B cell (primary cell): ENCODE data around the gene ECI1. TPM values are rescaled to one million over a fixed set of nuclear protein-coding genes. Genes with fewer than 3 reads are reported as not detected.

Source experiments
- ATAC-seq: fragments of 200-7000 bp; cut with Tn5 transposase; one replicate; pipeline ENCODE4 v1.10.0; 2021; ENCODE audit warnings: low read depth, mild to moderate bottlenecking, moderate number of reproducible peaks, moderate library complexity
- CTCF ChIA-PET: fragments of 350-600 bp; sonication (Branson Sonifier 250); formaldehyde crosslinking; loops from one replicate; lab custom pipeline; 2021; ENCODE audit warnings: antibody characterized with exemption, inconsistent platforms; lab: Charles Lee
- POLR2A ChIA-PET: fragments of 350-600 bp; sonication (Branson Sonifier 250); formaldehyde crosslinking; loops from one replicate; lab custom pipeline; 2021; ENCODE audit warnings: antibody characterized with exemption; lab: Charles Lee
- DNase-seq: peaks from one replicate; pipeline ENCODE4 v3.0.0; 2013
- H2AFZ ChIP-seq: 2 replicates; pipeline ENCODE4 v1.6.1; 2012; ENCODE audit warnings: mild to moderate bottlenecking, low read depth, low read length; ENCODE audit not compliant: insufficient read depth, poor library complexity, severe bottlenecking
- H3K27ac ChIP-seq, 2 donors: 1 replicate in 1 of 2; 2 replicates in 1 of 2; pipeline ENCODE4 v1.5.1; 2012 to 2013; ENCODE audit warnings: low read length in 2 of 2, mild to moderate bottlenecking in 2 of 2, moderate library complexity in 1 of 2
- H3K27me3 ChIP-seq, 4 experiments: fragments of 200-600 bp in 1 of 4; sonication (generic) in 1 of 4; replicated peaks in 1 of 4; 1 replicate in 2 of 4; 2 replicates in 2 of 4; pipeline versions ENCODE4 v1.6.1 to v1.7.0; 2013 to 2016; ENCODE audit warnings: low read length in 3 of 4, mild to moderate bottlenecking in 2 of 4, mixed read lengths in 1 of 4, moderate library complexity in 1 of 4; ENCODE audit not compliant: insufficient read depth in 4 of 4, control insufficient read depth in 3 of 4; ENCODE audit errors: control extremely low read depth in 1 of 4
- H3K36me3 ChIP-seq, 2 experiments: replicated peaks in 1 of 2; 1 replicate in 1 of 2; 2 replicates in 1 of 2; pipeline versions ENCODE4 v1.6.1 to v1.7.1; 2013; ENCODE audit warnings: low read length in 1 of 2; ENCODE audit not compliant: insufficient read depth in 2 of 2, control insufficient read depth in 1 of 2; ENCODE audit errors: control extremely low read depth in 1 of 2, extremely low read depth in 1 of 2
- H3K4me1 ChIP-seq, 2 donors: fragments of 200-600 bp in 1 of 2; sonication (generic) in 1 of 2; 1 replicate in 1 of 2; 2 replicates in 1 of 2; pipeline versions ENCODE4 v1.5.1 to v1.6.1; 2013 to 2017; ENCODE audit warnings: low read length in 2 of 2; ENCODE audit not compliant: control insufficient read depth in 2 of 2, insufficient read depth in 2 of 2
- H3K4me2 ChIP-seq: replicated peaks from 2 replicates; pipeline ENCODE3; 2012; ENCODE audit warnings: mild to moderate bottlenecking, low read depth, low read length; ENCODE audit not compliant: poor library complexity, severe bottlenecking
- H3K4me3 ChIP-seq, 5 experiments: fragments of 200-600 bp in 1 of 5; sonication (generic) in 1 of 5; 1 replicate in 3 of 5; 2 replicates in 2 of 5; pipeline versions ENCODE4 v1.5.1 to v1.7.0; 2011 to 2016; ENCODE audit warnings: low read length in 4 of 5, mild to moderate bottlenecking in 4 of 5, low read depth in 2 of 5, control low read depth in 1 of 5, moderate library complexity in 1 of 5; ENCODE audit not compliant: insufficient read depth in 1 of 5; ENCODE audit errors: control extremely low read depth in 1 of 5, extremely low read depth in 1 of 5
- H3K79me2 ChIP-seq: fragments of 200-600 bp; sonication (generic); one replicate; pipeline ENCODE4 v1.6.0; 2016; ENCODE audit warnings: low read length; ENCODE audit not compliant: control insufficient read depth, insufficient read depth
- H3K9ac ChIP-seq: fragments of 200-600 bp; sonication (generic); 2 replicates; pipeline ENCODE4 v1.6.1; 2017; ENCODE audit warnings: mild to moderate bottlenecking, low read length, moderate library complexity
- H3K9me3 ChIP-seq, 3 donors: one replicate each; pipeline versions ENCODE4 v1.6.1 to v1.7.1; 2013; ENCODE audit warnings: low read length in 2 of 3; ENCODE audit not compliant: control insufficient read depth in 2 of 3, insufficient read depth in 1 of 3; ENCODE audit errors: control extremely low read depth in 1 of 3
- H4K20me1 ChIP-seq: 2 replicates; pipeline ENCODE4 v1.6.0; 2012; ENCODE audit warnings: mild to moderate bottlenecking, low read length; ENCODE audit not compliant: insufficient read depth, control insufficient read depth, poor library complexity, severe bottlenecking
- H3K27ac Mint-ChIP-seq: one replicate; pipeline ENCODE4 v1.8.0; 2021; ENCODE audit warnings: mixed read lengths
- H3K27me3 Mint-ChIP-seq: one replicate; pipeline ENCODE4 v1.8.0; 2021; ENCODE audit warnings: mixed read lengths
- H3K4me1 Mint-ChIP-seq: one replicate; pipeline ENCODE4 v1.8.0; 2021; ENCODE audit warnings: mixed read lengths
- H3K4me3 Mint-ChIP-seq: one replicate; pipeline ENCODE4 v1.8.0; 2021; ENCODE audit warnings: mixed read lengths
- H3K9me3 Mint-ChIP-seq: one replicate; pipeline ENCODE4 v1.8.0; 2022; ENCODE audit warnings: mixed read lengths; ENCODE audit not compliant: insufficient read depth
- EZH2 ChIP-seq: IDR thresholded peaks from 2 replicates; pipeline ENCODE4 v1.6.1; 2012; ENCODE audit warnings: borderline replicate concordance, low read depth, mild to moderate bottlenecking, moderate library complexity, low read length; ENCODE audit not compliant: insufficient read depth, poor library complexity, severe bottlenecking
- WGBS: methylation state at CpG from one replicate; pipeline ENCODE4 v1.1.5; 2013; ENCODE audit warnings: missing lambda C conversion rate; ENCODE audit not compliant: insufficient coverage; 5-methylcytosine and 5-hydroxymethylcytosine counted together
- intact Hi-C: fragments of 100-400 bp; cut with micrococcal nuclease; formaldehyde crosslinking; loops from one replicate; pipeline ENCODE4 v1.10.0; 2022
- polyA plus RNA-seq: library from polyadenylated mRNA; depleted of rRNA; stranded (reverse); fragments of >200 nt; gene quantifications from 2 replicates; pipeline ENCODE4 v1.2.3, GENCODE V29; 2012
- total RNA-seq, 2 donors: library from RNA; stranded (reverse); fragments of 120-200 nt in 1 of 2; gene quantifications; 1 replicate in 1 of 2; 2 replicates in 1 of 2; pipeline versions ENCODE4 v1.2.3 to v1.2.4, GENCODE V29; 2013 to 2022
- TF ChIP-seq, protein P1 (sequence below): fragments of 200-600 bp; IDR thresholded peaks from one replicate; pipeline ENCODE4 v1.8.0; 2022; ENCODE audit warnings: antibody characterized with exemption, mild to moderate bottlenecking

The ECI1 gene
- total and polyA plus RNA-seq, 2 donors (not counting 1 experiment from before 2014, with no cell fraction given), result 34.3 to 38.4 TPM

DNA sequence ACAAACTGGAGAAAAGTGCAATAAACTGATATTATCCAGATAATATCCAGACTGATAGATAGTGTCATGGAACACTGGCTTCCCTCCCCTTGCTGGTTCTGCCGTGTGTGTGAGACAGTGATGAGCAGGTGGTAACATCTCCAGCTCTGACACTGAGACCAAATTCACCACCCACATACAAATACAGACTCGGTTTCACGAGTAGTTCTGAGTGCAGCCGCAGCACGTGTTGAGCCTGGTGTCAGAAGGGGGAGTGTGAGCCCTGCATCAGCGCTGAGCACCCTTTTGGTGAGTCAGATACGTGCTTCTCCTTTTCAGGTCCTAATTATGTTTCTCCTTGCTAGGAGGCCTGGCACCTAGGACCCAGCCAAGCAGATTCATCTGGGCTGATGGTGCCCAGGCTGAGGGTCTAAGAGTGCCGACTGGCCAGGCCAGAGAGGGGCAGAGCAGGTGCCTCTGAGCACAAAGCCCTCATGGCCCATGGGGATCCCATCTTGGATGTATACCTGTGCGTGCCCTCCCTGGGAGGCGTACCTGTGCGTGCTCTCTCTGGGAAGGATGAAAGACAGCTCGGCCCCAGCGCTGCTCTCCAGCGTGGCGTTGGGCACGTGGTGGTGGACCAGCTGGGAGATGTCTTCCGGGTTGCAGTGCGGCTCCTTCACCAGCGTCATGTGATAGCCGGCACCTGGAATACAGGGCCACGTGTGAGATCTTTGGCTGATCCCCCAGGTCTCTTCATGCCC is 43.8 kb upstream of the ECI1 start:
- H3K4me3 Mint-ChIP-seq, result no peak overlapping the region
- no peak for ATAC-seq
- Histone ChIP-seq H3K4me2 (no peak overlapping the region), H3K4me1 (no peaks in the 10 kb centered on the region), H4K20me1 (no peaks in the 10 kb centered on the region), H3K9me3 (no peaks in the 10 kb centered on the region), H3K27ac (no peak overlapping the region), H3K27me3 (no peaks in the 10 kb centered on the region), H3K4me3 (no peak overlapping the region), H2AFZ (no peak overlapping the region), H3K36me3 (no peaks in the 10 kb centered on the region), H3K9ac (no peak overlapping the region), H3K79me2 (no peaks in the 10 kb centered on the region)
- no peak overlapping the region for H3K27ac Mint-ChIP-seq
- WGBS, result 87% methylated on average over 17 of the region's 21 CpGs
- CTCF ChIA-PET, result interaction anchor here (1.1 kb wide), 1 partner anchor 189 kb away, joined by 4 read pairs; no protein-coding TSS in a partner anchor
- DNase-seq, result no peak
- intact Hi-C loops, result no loop called here
- POLR2A ChIA-PET, result no interaction called here
- no peak for TF ChIP-seq EZH2
- TF ChIP-seq, protein P1, sequence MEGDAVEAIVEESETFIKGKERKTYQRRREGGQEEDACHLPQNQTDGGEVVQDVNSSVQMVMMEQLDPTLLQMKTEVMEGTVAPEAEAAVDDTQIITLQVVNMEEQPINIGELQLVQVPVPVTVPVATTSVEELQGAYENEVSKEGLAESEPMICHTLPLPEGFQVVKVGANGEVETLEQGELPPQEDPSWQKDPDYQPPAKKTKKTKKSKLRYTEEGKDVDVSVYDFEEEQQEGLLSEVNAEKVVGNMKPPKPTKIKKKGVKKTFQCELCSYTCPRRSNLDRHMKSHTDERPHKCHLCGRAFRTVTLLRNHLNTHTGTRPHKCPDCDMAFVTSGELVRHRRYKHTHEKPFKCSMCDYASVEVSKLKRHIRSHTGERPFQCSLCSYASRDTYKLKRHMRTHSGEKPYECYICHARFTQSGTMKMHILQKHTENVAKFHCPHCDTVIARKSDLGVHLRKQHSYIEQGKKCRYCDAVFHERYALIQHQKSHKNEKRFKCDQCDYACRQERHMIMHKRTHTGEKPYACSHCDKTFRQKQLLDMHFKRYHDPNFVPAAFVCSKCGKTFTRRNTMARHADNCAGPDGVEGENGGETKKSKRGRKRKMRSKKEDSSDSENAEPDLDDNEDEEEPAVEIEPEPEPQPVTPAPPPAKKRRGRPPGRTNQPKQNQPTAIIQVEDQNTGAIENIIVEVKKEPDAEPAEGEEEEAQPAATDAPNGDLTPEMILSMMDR, result no peak
- no peaks in the 10 kb centered on the region for H3K9me3 Mint-ChIP-seq
- H3K4me1 Mint-ChIP-seq, result no peaks in the 10 kb centered on the region
- no peaks in the 10 kb centered on the region for H3K27me3 Mint-ChIP-seq

DNA sequence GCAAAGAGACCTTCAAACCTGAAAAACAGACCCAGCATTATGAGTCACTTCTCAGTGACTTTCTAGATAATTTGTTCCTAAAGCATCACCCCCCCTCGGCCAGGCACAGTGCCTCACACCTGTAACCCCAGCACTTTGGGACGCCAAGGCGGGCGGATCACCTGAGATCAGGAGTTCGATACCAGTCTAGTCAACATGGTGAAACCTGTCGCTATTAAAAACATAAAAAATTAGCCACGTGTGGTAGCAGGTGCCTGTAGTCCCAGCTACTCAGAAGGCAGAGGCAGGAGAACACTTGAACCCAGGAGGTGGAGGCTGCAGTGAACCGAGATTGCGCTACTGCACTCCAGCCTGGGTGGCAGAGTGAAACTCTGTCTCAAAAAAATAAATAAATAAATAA is 40.8 kb upstream of the ECI1 start:
- no peak overlapping the region for H3K27ac Mint-ChIP-seq
- ATAC-seq (no peak), DNase-seq (no peak)
- ChIA-PET POLR2A (no interaction called here), CTCF (no interaction called here)
- H4K20me1 ChIP-seq, result no peaks in the 10 kb centered on the region
- H3K79me2 ChIP-seq, result no peaks in the 10 kb centered on the region
- no peak overlapping the region for H3K4me2 ChIP-seq
- no peaks in the 10 kb centered on the region for H3K27me3 ChIP-seq
- H3K4me1 Mint-ChIP-seq, result no peaks in the 10 kb centered on the region
- 85% methylated on average over 6 of the region's 9 CpGs for WGBS
- H3K9me3 Mint-ChIP-seq, result no peaks in the 10 kb centered on the region
- H3K4me3 ChIP-seq, result no peak overlapping the region
- TF ChIP-seq, protein P1, result no peak
- TF ChIP-seq EZH2, result no peak
- no peak overlapping the region for H2AFZ ChIP-seq
- H3K9me3 ChIP-seq, result no peaks in the 10 kb centered on the region
- no peak overlapping the region for H3K4me3 Mint-ChIP-seq
- H3K4me1 ChIP-seq, result no peaks in the 10 kb centered on the region
- H3K9ac ChIP-seq, result no peak overlapping the region
- no peaks in the 10 kb centered on the region for H3K36me3 ChIP-seq
- no peak overlapping the region for H3K27ac ChIP-seq
- no peaks in the 10 kb centered on the region for H3K27me3 Mint-ChIP-seq
- intact Hi-C loops, result no loop called here
